DND-41 (cell line): ENCODE measurements around the gene PTPRZ1.

Source experiments
- ATAC-seq: fragments of 200-7000 bp; cut with Tn5 transposase; 3 replicates; pipeline ENCODE4 v1.9.1; 2021; ENCODE audit warnings: low read depth; ENCODE audit not compliant: insufficient read depth
- DNase-seq: peaks from one replicate; pipeline ENCODE4 v3.0.0-alpha.2; 2020
- H2AFZ ChIP-seq: 2 replicates; pipeline ENCODE4 v1.6.0; 2012; ENCODE audit warnings: low read depth, low read length
- H3K27ac ChIP-seq: 2 replicates; pipeline ENCODE4 v1.5.1; 2012; ENCODE audit warnings: low read length, inconsistent platforms
- H3K27me3 ChIP-seq: fragments of 200-600 bp; sonication (generic); 2 replicates; pipeline ENCODE4 v1.6.0; 2012; ENCODE audit warnings: low read length, mild to moderate bottlenecking, inconsistent platforms; ENCODE audit not compliant: insufficient read depth, poor library complexity
- H3K36me3 ChIP-seq: 2 replicates; pipeline ENCODE4 v1.5.1; 2012; ENCODE audit warnings: low read length, inconsistent platforms; ENCODE audit not compliant: insufficient read depth
- H3K4me1 ChIP-seq: 2 replicates; pipeline ENCODE4 v1.5.1; 2012; ENCODE audit warnings: mild to moderate bottlenecking, low read length; ENCODE audit not compliant: insufficient read depth
- H3K4me2 ChIP-seq: 2 replicates; pipeline ENCODE4 v1.6.0; 2012; ENCODE audit warnings: mild to moderate bottlenecking, moderate library complexity, low read length, inconsistent platforms; ENCODE audit not compliant: insufficient read depth
- H3K4me3 ChIP-seq, 2 experiments: fragments of 200-600 bp in 1 of 2; shearing (Covaris generic) in 1 of 2; 2 replicates each; pipeline ENCODE4 v1.5.1; 2012 to 2016; ENCODE audit warnings: inconsistent platforms in 2 of 2, low read length in 2 of 2, mild to moderate bottlenecking in 2 of 2, low read depth in 1 of 2, moderate library complexity in 1 of 2
- H3K79me2 ChIP-seq: 2 replicates; pipeline ENCODE4 v1.6.0; 2012; ENCODE audit warnings: low read length, inconsistent platforms; ENCODE audit not compliant: insufficient read depth
- H3K9ac ChIP-seq: 2 replicates; pipeline ENCODE4 v1.6.0; 2012; ENCODE audit warnings: low read depth, mild to moderate bottlenecking, inconsistent platforms, low read length, moderate library complexity
- H3K9me3 ChIP-seq: 2 replicates; pipeline ENCODE4 v1.5.1; 2012; ENCODE audit warnings: low read length, moderate library complexity, mild to moderate bottlenecking, inconsistent platforms; ENCODE audit not compliant: insufficient read depth, severe bottlenecking
- H4K20me1 ChIP-seq: 2 replicates; pipeline ENCODE4 v1.6.0; 2012; ENCODE audit warnings: low read length; ENCODE audit not compliant: insufficient read depth
- EZH2 ChIP-seq: IDR thresholded peaks from 3 replicates; pipeline ENCODE4 v1.6.1; 2012; ENCODE audit warnings: borderline replicate concordance, low read depth, mild to moderate bottlenecking, moderate library complexity, low read length, inconsistent platforms; ENCODE audit not compliant: severe bottlenecking
- TF ChIP-seq, protein P1 (sequence below): IDR thresholded peaks from 2 replicates; pipeline ENCODE4 v1.5.1; 2012; ENCODE audit warnings: borderline replicate concordance, low read length, moderate library complexity, mild to moderate bottlenecking; ENCODE audit not compliant: poor library complexity, severe bottlenecking; ENCODE audit errors: extremely low read depth

The PTPRZ1 gene

DNA sequence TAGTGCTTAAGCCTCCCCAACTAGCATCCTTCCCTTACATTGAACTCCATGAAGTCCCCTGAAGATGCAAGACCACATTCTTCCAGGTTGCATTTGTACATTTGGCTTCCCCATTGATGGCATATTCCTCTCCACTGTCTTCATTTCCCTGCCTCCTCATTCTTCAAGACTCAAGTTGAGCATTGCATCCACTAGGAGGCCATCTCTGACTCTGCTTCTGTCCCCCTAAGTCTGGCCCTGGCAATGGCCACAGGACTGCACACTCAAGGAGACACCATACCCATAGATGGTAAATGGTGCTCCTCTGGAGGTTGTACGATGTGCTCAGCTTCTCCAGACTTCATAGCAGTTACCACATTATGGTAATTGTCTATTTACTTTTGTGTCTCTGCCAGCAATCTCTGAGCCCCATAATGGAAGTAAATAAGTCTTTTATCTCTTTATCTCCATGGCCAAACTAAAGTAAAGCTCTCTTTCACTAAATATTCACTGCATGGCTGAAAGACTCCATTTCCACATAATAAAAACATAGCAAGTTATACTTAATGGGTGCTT, 112.6 kb downstream of the PTPRZ1 start:
- ATAC-seq (no peak), DNase-seq (no peak)
- Histone ChIP-seq H3K36me3 (no peaks in the 10 kb centered on the region), H3K9me3 (no peaks in the 10 kb centered on the region), H3K9ac (no peak overlapping the region), H3K27ac (no peak overlapping the region), H4K20me1 (no peaks in the 10 kb centered on the region), H3K4me2 (no peak overlapping the region), H3K4me3 (no peak overlapping the region), H3K27me3 (no peaks in the 10 kb centered on the region), H3K4me1 (no peaks in the 10 kb centered on the region), H2AFZ (no peak overlapping the region), H3K79me2 (no peaks in the 10 kb centered on the region)
- no peak for TF ChIP-seq EZH2
- TF ChIP-seq, protein P1, sequence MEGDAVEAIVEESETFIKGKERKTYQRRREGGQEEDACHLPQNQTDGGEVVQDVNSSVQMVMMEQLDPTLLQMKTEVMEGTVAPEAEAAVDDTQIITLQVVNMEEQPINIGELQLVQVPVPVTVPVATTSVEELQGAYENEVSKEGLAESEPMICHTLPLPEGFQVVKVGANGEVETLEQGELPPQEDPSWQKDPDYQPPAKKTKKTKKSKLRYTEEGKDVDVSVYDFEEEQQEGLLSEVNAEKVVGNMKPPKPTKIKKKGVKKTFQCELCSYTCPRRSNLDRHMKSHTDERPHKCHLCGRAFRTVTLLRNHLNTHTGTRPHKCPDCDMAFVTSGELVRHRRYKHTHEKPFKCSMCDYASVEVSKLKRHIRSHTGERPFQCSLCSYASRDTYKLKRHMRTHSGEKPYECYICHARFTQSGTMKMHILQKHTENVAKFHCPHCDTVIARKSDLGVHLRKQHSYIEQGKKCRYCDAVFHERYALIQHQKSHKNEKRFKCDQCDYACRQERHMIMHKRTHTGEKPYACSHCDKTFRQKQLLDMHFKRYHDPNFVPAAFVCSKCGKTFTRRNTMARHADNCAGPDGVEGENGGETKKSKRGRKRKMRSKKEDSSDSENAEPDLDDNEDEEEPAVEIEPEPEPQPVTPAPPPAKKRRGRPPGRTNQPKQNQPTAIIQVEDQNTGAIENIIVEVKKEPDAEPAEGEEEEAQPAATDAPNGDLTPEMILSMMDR, result no peak

DNA sequence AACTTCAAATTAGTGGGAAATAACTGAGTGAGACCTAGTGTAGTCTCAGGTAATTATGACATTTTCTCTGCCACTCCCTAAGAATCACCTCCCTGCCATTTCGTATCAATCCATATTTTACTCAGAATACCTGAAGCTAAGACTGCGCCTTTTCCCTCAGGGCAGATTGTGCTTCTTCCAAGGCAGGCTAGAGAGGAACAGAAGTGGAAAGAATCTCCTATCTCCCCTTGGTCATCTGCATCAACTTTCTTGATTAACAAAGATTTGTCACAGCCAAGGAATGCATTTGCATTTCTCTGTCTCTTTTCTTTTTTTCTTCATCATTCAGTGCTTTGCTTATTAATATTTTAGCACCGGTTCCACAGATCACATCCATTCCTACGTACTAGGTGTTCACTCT, 119.1 kb downstream of the PTPRZ1 start:
- H3K4me3 ChIP-seq, result no peak overlapping the region
- H3K27me3 ChIP-seq, result no peaks in the 10 kb centered on the region
- no peak overlapping the region for H3K9ac ChIP-seq
- no peak for ATAC-seq
- TF ChIP-seq EZH2, result no peak
- TF ChIP-seq, protein P1, result no peak
- H3K9me3 ChIP-seq, result no peaks in the 10 kb centered on the region
- no peak overlapping the region for H3K27ac ChIP-seq
- H3K79me2 ChIP-seq, result no peaks in the 10 kb centered on the region
- H3K4me1 ChIP-seq, result no peaks in the 10 kb centered on the region
- no peaks in the 10 kb centered on the region for H4K20me1 ChIP-seq
- no peak overlapping the region for H2AFZ ChIP-seq
- H3K4me2 ChIP-seq, result no peak overlapping the region
- no peaks in the 10 kb centered on the region for H3K36me3 ChIP-seq
- no peak for DNase-seq

DNA sequence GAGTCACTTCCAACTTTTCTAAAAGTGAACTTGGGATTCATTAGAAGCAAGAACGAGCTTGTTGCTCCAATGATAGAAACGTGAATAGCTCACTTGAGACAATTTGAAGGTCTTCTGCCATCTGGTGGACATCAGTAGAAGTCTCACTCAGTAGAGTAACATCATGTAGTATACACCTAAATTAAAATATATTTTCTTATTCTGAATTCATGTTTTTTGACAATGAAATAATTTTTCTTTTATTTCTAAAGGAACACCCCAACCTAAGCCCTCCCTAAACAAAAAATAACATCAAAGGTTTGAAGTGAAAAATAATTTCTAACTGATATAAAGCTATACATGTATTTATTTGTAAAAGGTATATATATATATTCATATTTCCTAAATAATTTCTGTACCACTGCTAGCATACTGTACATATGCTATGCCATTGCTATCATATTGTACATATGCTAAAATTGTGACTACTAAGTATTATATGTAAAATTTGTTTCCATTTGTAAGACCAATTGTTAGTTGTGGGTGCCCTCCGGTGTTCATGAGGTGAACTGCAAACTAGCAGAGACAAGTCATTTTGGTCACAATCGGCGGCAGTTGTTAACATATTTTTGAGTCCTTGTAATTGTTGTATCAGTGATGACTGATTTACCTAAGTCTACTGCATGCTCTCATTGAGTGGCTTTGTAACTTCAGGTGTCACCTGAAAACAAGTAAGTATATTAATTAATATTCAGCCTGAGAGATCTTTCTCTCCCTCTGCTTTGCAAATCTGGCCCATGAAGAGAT, 121.9 kb downstream of the PTPRZ1 start:
- Histone ChIP-seq H3K4me2 (no peak overlapping the region), H3K4me1 (no peaks in the 10 kb centered on the region), H3K79me2 (no peaks in the 10 kb centered on the region), H3K9me3 (no peaks in the 10 kb centered on the region), H3K36me3 (no peaks in the 10 kb centered on the region), H3K27ac (no peak overlapping the region), H3K9ac (no peak overlapping the region), H4K20me1 (no peaks in the 10 kb centered on the region), H3K27me3 (no peaks in the 10 kb centered on the region), H2AFZ (no peak overlapping the region), H3K4me3 (no peak overlapping the region)
- ATAC-seq, result peak; percentile 95
- TF ChIP-seq EZH2, result no peak
- TF ChIP-seq, protein P1, result peak; percentile 84
- DNase-seq, result peak; percentile 62
